NCI-H226 (cell line): ENCODE measurements around the gene MED12L.
"Not testable (repeated sequence)": the region's sequence is repeated elsewhere in the genome, so short reads cannot be mapped to it uniquely, and the experiment has no call there.

Experiments
- DNase-seq: peaks from one replicate; pipeline ENCODE4 v3.0.0-alpha.2; 2015

Gene MED12L

GRCh38 chr3:151219056-151219455 lies 133.6 kb downstream of the MED12L start:
- peak; percentile 80 for DNase-seq

- DNase-seq = no peak
Observed at GRCh38 chr3:151224268-151224866, 138.9 kb downstream of the MED12L start.

- no peak for DNase-seq
Observed at GRCh38 chr3:151225040-151225975, 139.8 kb downstream of the MED12L start.

- DNase-seq = peak; percentile 89
Observed at GRCh38 chr3:151226088-151226563, 140.7 kb downstream of the MED12L start.

- DNase-seq = no peak
Observed at GRCh38 chr3:151226825-151227224, 141.4 kb downstream of the MED12L start.

GRCh38 chr3:151227266-151227806 lies 141.9 kb downstream of the MED12L start:
- peak; percentile 33 for DNase-seq

- peak; percentile 89 for DNase-seq
Observed at GRCh38 chr3:151227807-151228665, 142.6 kb downstream of the MED12L start.

- DNase-seq = peak; percentile 68
Observed at GRCh38 chr3:151228666-151229040, 143.2 kb downstream of the MED12L start.

GRCh38 chr3:151230646-151231045 lies 145.2 kb downstream of the MED12L start:
- DNase-seq = no peak

GRCh38 chr3:151232403-151232802 lies 146.9 kb downstream of the MED12L start:
- not testable (repeated sequence) for DNase-seq

GRCh38 chr3:151232991-151233390 lies 147.5 kb downstream of the MED12L start:
- no peak for DNase-seq

- DNase-seq = no peak
Observed at GRCh38 chr3:151234825-151235224, 149.4 kb downstream of the MED12L start.

- DNase-seq = no peak
Observed at GRCh38 chr3:151236316-151236715, 150.9 kb downstream of the MED12L start.

- DNase-seq = no peak
Observed at GRCh38 chr3:151236736-151237135, 151.3 kb downstream of the MED12L start.

GRCh38 chr3:151242006-151242405 lies 156.5 kb downstream of the MED12L start:
- not testable (repeated sequence) for DNase-seq

- no peak for DNase-seq
Observed at GRCh38 chr3:151248772-151249337, 163.4 kb downstream of the MED12L start.

- DNase-seq = no peak
Observed at GRCh38 chr3:151256749-151257148, 171.3 kb downstream of the MED12L start.

GRCh38 chr3:151259664-151260063 lies 174.2 kb downstream of the MED12L start:
- DNase-seq = no peak

- DNase-seq = no peak
Observed at GRCh38 chr3:151262871-151263525, 177.5 kb downstream of the MED12L start.

GRCh38 chr3:151264605-151265004 lies 179.1 kb downstream of the MED12L start:
- no peak for DNase-seq

- DNase-seq = no peak
Observed at GRCh38 chr3:151265166-151265565, 179.7 kb downstream of the MED12L start.

GRCh38 chr3:151265866-151266265 lies 180.4 kb downstream of the MED12L start:
- no peak for DNase-seq
